Activated T-cell treated with anti-CD3 and anti-CD28 coated beads for 48 hours (primary cell): ENCODE results near the gene LGR5.

Experiments
- DNase-seq: peaks from one replicate; pipeline ENCODE4 v3.0.0-alpha.2; 2020; ENCODE audit warnings: low read depth

The LGR5 gene

DNA sequence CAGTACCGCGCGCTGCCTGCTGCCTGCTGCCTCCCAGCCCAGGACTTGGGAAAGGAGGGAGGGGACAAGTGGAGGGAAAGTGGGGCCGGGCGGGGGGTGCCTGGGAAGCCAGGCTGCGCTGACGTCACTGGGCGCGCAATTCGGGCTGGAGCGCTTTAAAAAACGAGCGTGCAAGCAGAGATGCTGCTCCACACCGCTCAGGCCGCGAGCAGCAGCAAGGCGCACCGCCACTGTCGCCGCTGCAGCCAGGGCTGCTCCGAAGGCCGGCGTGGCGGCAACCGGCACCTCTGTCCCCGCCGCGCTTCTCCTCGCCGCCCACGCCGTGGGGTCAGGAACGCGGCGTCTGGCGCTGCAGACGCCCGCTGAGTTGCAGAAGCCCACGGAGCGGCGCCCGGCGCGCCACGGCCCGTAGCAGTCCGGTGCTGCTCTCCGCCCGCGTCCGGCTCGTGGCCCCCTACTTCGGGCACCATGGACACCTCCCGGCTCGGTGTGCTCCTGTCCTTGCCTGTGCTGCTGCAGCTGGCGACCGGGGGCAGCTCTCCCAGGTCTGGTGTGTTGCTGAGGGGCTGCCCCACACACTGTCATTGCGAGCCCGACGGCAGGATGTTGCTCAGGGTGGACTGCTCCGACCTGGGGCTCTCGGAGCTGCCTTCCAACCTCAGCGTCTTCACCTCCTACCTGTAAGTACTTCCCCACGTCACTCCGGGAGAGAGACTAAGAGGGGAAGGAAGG lies at the start of gene LGR5:
TSS of gene LGR5 (plus strand) at position 186 of the 732 bp plus-strand sequence. CDS start at position 469, 283 bp downstream.
- DNase-seq = no peak

DNA sequence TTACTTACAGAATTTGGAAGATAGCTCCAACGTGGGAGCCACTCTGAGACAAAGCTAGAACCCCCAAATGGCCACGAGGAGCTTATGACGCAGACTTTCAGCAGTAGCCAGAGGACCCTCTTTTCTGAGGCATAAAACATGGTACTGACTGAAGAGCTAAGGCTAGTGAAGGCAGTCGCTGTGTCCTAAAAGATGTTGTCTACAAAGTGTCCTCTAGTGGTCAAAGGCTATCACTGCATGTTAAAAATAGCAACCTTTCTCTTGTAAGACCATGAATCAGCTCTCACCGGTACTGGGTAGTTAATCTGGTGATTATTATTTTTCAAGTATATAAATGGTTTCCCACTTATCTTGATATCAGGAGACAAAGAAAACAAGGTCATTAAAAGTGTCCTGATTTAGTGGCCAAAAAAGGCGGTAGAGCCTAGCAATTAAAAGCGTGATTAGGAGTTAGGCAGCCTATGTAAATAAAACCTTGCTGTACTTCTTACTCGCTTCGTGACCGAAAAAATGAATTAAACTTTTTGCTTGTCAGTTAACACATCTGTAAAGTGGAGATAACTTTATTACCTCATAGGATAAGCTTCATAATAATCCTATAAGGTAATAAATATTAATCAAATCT lies 47.0 kb upstream of the LGR5 start:
- no peak for DNase-seq

- DNase-seq = no peak
Measured at GRCh38 chr12:71393625-71394024, 46.0 kb upstream of the LGR5 start.

GRCh38 chr12:71397433-71397954 lies 42.1 kb upstream of the LGR5 start:
- no peak for DNase-seq

DNA sequence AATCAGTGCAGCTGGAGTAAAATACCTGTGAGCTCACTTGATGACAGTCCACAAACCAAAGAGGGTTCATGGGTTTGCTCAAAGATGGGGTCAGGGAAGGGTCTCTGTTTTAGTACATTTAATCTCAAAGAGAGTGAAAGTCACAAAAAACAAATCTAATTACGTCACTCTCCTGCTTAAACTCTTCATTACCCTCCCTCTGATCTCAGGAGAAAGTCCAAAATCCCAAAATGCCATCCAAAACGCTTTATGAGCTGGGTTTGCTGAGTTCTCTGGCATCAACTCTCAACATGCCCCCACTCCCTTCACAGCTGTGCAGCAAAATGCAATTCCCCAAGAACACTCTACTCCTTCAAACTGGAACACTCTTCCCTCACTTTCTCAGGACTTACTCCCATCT lies 40.4 kb upstream of the LGR5 start:
- DNase-seq = no peak

- DNase-seq = no peak
Measured at GRCh38 chr12:71400481-71400880, 39.1 kb upstream of the LGR5 start.

DNA sequence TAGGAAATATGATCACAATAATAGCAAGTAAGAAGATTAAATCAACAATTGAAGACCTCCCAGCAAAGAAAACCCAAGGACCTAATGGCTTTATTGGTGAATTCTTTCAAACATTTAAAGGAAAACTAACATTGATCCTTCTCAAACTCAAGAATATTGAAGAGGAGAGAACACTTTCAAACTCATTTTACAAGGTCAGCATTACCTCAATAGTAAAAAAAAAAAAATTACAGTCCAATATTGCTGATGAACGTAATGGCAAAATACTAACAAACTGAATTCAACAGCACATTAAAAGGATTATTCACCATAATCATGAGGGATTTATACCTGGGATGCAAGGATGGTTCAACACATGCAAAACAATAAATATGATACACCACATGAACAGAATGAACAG lies 33.7 kb upstream of the LGR5 start:
- no peak for DNase-seq

DNA sequence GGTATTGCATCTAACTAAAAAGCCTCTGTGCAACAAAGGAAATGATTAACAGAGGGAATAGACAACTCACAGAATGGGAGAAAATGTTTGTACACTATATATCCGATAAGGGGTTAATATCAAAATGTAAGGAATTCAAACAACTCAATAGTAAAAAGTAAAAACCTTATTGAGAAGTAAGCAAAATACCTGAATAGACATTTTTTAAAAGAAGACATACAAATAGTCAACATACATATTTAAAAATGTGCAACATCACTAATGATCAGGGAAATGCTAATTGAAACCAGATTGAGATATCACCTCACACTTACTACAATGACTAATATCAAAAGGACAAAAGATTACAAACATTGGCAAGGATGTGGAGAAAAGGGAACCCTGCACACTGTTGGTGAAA lies 31.9 kb upstream of the LGR5 start:
- no peak for DNase-seq

DNA sequence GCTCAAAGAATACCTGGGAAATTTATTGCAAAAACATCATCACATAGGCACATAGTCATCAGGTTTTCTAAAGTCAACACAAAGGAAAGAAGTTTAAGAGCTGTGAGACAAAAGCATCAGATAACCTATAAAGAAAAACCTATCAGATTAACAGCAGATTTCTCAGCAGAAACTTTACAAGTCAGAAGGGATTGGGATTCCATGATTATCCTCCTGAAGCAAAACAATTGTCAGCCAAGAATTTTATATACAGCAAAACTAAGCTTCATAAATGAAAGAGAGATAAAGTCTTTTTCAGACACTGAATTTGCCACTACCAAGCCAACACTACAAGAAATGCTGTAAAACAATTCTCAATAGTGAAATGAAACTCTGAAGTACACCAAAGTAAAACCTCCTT lies 28.8 kb upstream of the LGR5 start:
- DNase-seq = no peak

GRCh38 chr12:71411635-71412034 lies 28.0 kb upstream of the LGR5 start:
- DNase-seq = no peak

DNA sequence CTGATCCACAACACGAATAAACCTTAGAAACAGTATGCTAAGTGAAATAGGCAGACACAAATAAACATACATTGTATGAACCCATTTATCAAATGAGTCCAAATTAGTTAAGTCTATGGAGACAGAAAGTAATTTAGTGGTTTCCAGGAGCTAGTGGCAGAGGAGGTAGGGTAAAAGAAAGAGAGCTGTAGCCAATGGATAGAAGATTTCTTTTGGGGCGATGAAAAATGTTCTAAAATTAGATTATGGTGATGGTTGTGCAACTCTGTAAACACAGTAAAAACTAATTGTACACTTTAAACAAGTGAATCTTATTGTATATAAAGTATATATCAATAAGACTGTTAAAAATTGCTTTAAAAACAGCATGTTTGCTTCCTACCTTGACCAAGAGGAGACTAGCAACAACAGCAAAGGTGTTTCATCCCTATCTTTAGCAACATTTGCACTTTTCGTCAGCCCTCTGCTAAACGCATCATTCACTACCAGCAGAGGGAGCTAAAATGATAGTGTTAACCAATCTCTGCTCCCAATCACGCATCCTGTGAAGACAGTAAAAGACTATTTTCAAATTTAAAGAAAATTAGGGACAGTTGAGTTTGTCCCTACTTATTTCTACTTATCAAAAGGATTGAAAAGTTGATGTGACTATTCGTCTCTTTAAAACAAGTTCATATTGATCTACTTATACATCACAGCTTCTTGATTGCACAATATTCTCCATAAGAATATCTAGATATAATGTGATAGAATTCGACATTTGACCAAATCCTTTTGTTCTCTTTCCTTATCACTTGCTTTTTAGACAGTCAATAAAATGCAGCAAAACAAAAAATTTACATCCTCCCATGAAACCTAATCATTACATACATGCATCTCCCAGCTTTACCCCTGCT lies 24.0 kb upstream of the LGR5 start:
- DNase-seq = no peak

GRCh38 chr12:71417181-71417580 lies 22.4 kb upstream of the LGR5 start:
- DNase-seq = no peak

DNA sequence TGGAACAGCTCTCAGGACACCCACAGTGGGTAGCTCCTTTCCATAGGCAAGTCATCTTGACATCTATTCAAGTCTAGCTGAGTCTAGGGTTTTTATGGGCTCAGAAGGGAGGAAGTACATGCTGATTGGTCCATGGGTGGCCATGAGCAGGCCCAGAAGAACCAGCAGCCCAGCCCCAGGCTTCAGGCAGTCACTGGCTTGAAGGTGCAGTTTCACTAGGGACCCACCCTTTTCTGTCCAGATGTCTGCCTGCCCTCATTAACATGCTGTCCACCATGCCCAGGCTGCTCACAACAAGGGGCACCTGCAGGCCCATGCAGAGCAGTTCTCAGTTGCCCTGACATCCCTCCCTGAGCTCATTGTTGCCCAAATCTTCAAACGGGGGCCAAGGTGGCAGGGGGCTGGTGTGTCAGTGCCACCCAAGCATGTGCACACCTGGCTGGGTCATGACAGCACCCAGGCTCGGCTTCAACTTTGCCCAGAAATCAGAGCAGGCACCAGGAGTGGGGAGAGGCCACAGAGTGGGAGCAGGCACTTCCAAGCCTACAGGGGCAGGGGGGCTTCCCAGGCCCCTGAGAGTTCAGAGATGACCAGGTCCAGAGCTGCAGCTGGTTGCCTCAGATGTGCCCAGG lies 18.7 kb upstream of the LGR5 start:
- DNase-seq = no peak

DNA sequence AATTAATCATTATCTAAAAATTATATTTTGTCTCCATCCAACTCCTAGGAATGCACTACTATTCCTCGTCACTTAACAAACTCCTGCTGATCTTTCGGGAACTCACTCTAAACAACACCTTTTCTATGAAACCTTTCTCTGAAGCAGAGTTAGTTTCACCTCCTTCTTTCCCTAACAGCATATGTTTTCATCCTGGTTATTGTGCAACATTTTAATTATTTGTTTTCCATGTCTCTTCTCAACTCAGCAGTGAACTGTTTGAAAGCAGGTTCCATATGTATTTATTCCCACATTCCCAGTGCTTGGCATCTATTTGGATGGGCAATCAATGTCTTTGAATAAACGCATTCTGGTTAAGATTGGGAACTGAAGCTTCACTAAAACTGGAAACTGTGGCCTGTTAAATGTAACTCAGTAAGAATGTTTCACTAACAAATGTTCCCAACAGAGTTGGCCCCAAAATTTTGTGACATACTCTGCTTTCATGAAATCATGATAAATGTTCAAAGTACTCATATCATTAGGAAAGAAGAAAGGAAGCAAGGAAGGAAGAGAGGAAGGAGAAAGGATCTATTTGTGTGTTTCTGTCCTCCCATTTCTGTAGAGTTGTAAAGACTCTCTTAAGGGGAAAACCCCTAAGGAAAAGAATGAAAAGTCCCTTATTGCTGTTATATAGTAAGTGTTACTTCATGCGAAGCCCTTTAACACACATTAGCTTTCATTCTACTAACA lies 13.9 kb upstream of the LGR5 start:
- no peak for DNase-seq

DNA sequence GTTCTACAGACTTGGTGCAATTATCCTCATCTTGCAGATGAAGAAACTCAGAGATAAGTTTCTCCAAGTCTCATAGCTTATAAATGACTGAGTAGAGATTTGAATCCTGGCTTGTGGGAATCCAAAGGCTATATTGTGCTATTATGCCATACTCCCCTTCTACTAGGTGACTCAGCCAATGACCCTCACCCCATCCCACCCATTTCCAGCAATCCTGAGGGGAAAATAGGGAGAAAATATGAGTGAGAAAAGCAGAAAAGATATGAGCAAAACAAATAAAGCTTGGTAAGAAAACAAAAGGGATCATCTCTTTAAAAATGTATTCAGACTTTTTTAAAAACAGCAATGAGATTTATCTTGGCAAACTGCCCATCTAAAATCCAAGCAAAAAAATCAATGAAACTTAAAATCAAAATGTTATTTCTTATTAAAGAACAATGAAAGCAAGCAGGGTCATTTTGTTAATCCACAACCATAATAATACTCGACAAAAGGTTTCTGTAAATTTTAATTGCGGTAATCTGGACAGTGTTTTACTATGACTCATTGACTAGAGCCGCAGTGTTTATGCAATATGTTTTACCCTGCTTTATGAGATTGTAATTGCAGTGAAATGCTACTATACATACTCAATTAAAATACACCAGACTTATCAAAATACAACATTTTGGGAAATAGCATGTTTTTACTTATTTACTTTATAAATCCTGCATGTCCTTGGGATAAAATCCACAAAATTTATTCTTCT lies 13.1 kb upstream of the LGR5 start:
- no peak for DNase-seq

- no peak for DNase-seq
Measured at GRCh38 chr12:71430756-71431155, 8.8 kb upstream of the LGR5 start.

GRCh38 chr12:71431991-71432390 lies 7.6 kb upstream of the LGR5 start:
- no peak for DNase-seq

DNA sequence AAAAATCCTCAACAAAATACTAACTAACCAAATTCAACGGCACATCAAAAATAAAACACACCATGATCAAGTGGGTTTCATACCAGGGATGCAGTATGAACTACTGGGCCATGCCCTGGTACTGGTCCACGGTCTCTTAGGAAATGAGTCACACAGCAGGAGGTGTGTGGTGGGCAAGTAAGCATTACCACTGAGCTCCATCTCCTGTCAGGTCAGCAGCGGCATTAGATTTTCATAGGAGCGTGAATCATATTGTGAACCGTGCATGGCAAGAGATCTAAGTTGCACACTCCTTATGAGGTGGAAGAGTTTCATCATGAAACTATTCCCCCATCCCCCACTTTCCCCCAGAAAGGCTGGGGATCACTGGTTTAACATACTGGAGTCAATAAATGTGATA lies 6.7 kb upstream of the LGR5 start:
- no peak for DNase-seq

GRCh38 chr12:71436696-71437095 lies 2.9 kb upstream of the LGR5 start:
- no peak for DNase-seq

- DNase-seq = no peak
Measured at GRCh38 chr12:71438670-71439361, 782 bp upstream of the LGR5 start.

DNA sequence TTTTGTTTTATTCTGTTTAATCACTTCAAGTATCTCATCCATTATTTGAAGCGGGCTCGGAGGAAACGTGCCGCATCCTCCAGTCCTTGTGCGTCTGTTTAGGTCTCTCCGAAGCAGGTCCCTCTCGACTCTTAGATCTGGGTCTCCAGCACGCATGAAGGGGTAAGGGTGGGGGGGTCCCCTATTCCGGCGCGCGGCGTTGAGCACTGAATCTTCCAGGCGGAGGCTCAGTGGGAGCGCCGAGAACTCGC lies 311 bp upstream of the LGR5 start:
- no peak for DNase-seq
